ENCODE data around the gene MITF. TPM values are rescaled to one million over a fixed set of nuclear protein-coding genes. Genes with fewer than 3 reads are reported as not detected.
A peak's percentile ranks its signal among the peaks of the same experiment; 100 is the strongest.

Gene MITF
- total and polyA plus RNA-seq, 2 of the 4 experiments (the other 2 are of a cell fraction) = 6.5 to 16.7 TPM

- peaks cover 28 to 35% of the 10 kb centered on the region in 2 experiments for H3K79me1 ChIP-seq (ENCODE audit: low read depth in 1 of 2, low read length in 2 of 2)
- no peaks in the 10 kb centered on the region for H3K9me3 ChIP-seq (ENCODE audit: control insufficient read depth, insufficient read depth, low read length)
- H2AK5ac ChIP-seq (ENCODE audit: low read depth, low read length) = no peak overlapping the region
- H3K9me1 ChIP-seq (ENCODE audit: insufficient read depth, low read length) = 0 out of 2 replicates have a peak, but pooled peaks cover 3% of the 10 kb centered on the region
- H2BK20ac ChIP-seq (ENCODE audit: low read depth, low read length) = no peak overlapping the region
- H3K27me3 ChIP-seq (ENCODE audit: control insufficient read depth, insufficient read depth, low read length) = no peaks in the 10 kb centered on the region
- no peak overlapping the region for H3K9ac ChIP-seq (ENCODE audit: low read depth, low read length)
- TF ChIP-seq CEBPB (IDR thresholded peaks at IDR 0.05; ENCODE audit: low read depth, low read length) (peak; percentile 67; the same call in 1 of the 2 replicates), RFX5 (IDR thresholded peaks at IDR 0.05; ENCODE audit: low read depth, low read length) (no peak)
- H3K36me3 ChIP-seq (ENCODE audit: control insufficient read depth, insufficient read depth, low read length) = peaks cover 5% of the 10 kb centered on the region
- H2BK120ac ChIP-seq (ENCODE audit: low read depth, low read length) = no peak overlapping the region
- dilution Hi-C loops (cut with HindIII; ENCODE audit: low sequenced_read_pairs, unreplicated experiment) = no loop called here
- H3K18ac ChIP-seq (ENCODE audit: low read depth, low read length) = no peak overlapping the region
- no peak for ATAC-seq (ENCODE audit: low read depth)
- H4K8ac ChIP-seq (ENCODE audit: low read depth in 2 of 2, low read length in 2 of 2) = no peak overlapping the region; a peak in 1 of 4 replicates
- H2BK5ac ChIP-seq (ENCODE audit: low read depth, low read length, poor library complexity, severe bottlenecking) = peak overlapping the region; percentile 82
- H3K23ac ChIP-seq (ENCODE audit: low read depth, low read length) = no peak overlapping the region
- no peak overlapping the region for H2BK15ac ChIP-seq (ENCODE audit: low read depth, low read length)
- H3K56ac ChIP-seq (ENCODE audit: extremely low read depth, insufficient read depth, low read length) = no peak overlapping the region
- no peak overlapping the region for H3K4me2 ChIP-seq (ENCODE audit: low read depth, low read length)
- H3K4ac ChIP-seq (ENCODE audit: low read depth, low read length) = no peak overlapping the region
- no peak overlapping the region for H4K5ac ChIP-seq (ENCODE audit: low read depth, low read length)
- DNase-seq = no peak
- no peak overlapping the region for H2AK9ac ChIP-seq (replicated peaks; ENCODE audit: low read depth, low read length, poor library complexity)
- POLR2A ChIA-PET (ENCODE audit: unreplicated experiment) = no interaction called here
- H4K91ac ChIP-seq (ENCODE audit: insufficient read depth, low read depth, low read length) = no peak overlapping the region
- H3K4me1 ChIP-seq (ENCODE audit: control insufficient read depth, insufficient read depth, low read length) = peaks cover 6% of the 10 kb centered on the region
- intact Hi-C loops (cut with micrococcal nuclease) = no loop called here
- H3K27ac ChIP-seq (ENCODE audit: insufficient read depth, low read length) = peak overlapping the region; percentile 53; the same call in 1 of the 2 replicates
- H3K14ac ChIP-seq (replicated peaks; ENCODE audit: low read depth, low read length) = no peak overlapping the region
- WGBS, 2 experiments (ENCODE audit: extremely low coverage in 2 of 2, insufficient read length in 1 of 2) = no CpG with 5 or more reads among the region's 4 CpGs
- H3K4me3 ChIP-seq (ENCODE audit: insufficient read depth, low read depth, low read length) = no peak overlapping the region
- CTCF ChIA-PET = no interaction called here
- no TSS peak for BruUV-seq (replicated peaks)
- no peaks in the 10 kb centered on the region for H4K20me1 ChIP-seq (ENCODE audit: insufficient read depth, low read length)
- in situ Hi-C loops (cut with MboI; ENCODE audit: low sequenced_read_pairs) = no loop called here
- no peak overlapping the region for H2AFZ ChIP-seq (replicated peaks; ENCODE audit: low read length, poor library complexity)
Measured at GRCh38 chr3:69880069-69880640, 140.9 kb downstream of the MITF start.

All from IMR-90 (cell line).